Transverse colon (tissue), 3 donors: ENCODE results near the gene SLC38A4.

Source experiments
- EP300 ChIP-seq: sonication (generic); formaldehyde crosslinking; IDR thresholded peaks from one replicate; pipeline ENCODE4 v1.6.1; 2017; ENCODE audit warnings: antibody characterized with exemption, low read depth
- POLR2A ChIP-seq: fragments of 450-650 bp; IDR thresholded peaks from one replicate; pipeline ENCODE4 v1.6.1; 2016; ENCODE audit warnings: antibody characterized with exemption, mild to moderate bottlenecking, moderate library complexity
- TF ChIP-seq, protein P1 (sequence below), 5 experiments: fragments of 200-600 bp in 3 of 5; fragments of 450-650 bp in 2 of 5; sonication (generic) in 3 of 5; IDR thresholded peaks; 1 replicate in 2 of 5; 2 replicates in 3 of 5; pipeline ENCODE4 v1.5.1; 2016 to 2017; ENCODE audit warnings: antibody characterized with exemption in 5 of 5, inconsistent platforms in 3 of 5, mild to moderate bottlenecking in 2 of 5, moderate library complexity in 1 of 5

DNA sequence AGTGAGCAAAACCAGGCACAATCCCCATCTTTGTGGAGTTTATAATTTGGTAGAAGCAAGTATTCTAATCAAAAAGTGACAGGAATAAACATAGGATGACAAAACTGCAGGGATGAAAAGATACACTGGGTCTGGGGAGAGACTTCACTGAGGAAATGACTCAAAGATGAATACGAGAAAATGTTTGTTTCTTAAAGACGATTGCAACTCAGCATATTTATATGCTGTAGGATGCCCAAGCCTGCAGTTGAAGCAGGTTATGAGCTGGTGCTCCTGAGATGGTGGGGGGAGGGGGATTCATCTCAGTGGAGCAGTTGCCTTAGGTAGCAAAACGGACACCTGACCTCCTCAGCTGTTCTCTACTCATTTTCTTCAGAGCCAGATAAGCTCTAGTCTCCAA, 13.4 kb upstream of the SLC38A4 start:
- TF ChIP-seq, protein P1, sequence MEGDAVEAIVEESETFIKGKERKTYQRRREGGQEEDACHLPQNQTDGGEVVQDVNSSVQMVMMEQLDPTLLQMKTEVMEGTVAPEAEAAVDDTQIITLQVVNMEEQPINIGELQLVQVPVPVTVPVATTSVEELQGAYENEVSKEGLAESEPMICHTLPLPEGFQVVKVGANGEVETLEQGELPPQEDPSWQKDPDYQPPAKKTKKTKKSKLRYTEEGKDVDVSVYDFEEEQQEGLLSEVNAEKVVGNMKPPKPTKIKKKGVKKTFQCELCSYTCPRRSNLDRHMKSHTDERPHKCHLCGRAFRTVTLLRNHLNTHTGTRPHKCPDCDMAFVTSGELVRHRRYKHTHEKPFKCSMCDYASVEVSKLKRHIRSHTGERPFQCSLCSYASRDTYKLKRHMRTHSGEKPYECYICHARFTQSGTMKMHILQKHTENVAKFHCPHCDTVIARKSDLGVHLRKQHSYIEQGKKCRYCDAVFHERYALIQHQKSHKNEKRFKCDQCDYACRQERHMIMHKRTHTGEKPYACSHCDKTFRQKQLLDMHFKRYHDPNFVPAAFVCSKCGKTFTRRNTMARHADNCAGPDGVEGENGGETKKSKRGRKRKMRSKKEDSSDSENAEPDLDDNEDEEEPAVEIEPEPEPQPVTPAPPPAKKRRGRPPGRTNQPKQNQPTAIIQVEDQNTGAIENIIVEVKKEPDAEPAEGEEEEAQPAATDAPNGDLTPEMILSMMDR (IDR thresholded peaks at IDR 0.05), result no peak
- TF ChIP-seq POLR2A, result no peak
- TF ChIP-seq EP300, result no peak
